Smooth muscle cell (in vitro differentiated cells): Measurements from ENCODE around the gene COLQ. TPM values are rescaled to one million over a fixed set of nuclear protein-coding genes. Genes with fewer than 3 reads are reported as not detected.
A peak's percentile ranks its signal among the peaks of the same experiment; 100 is the strongest.

ENCODE experiments used
- DNase-seq: peaks from one replicate; lab custom pipeline; 2025; ENCODE audit not compliant: unreplicated experiment; lab: John Stamatoyannopoulos, UW
- H2AFZ ChIP-seq: fragments of 200-600 bp; sonication (generic); 2 replicates; pipeline ENCODE4 v1.6.0; 2016; ENCODE audit warnings: antibody characterized with exemption, low read depth, mild to moderate bottlenecking
- H3F3A ChIP-seq: fragments of 200-600 bp; sonication (generic); 2 replicates; pipeline ENCODE4 v1.6.0; 2017; ENCODE audit warnings: antibody characterized with exemption, low read depth
- H3K27ac ChIP-seq: fragments of 200-600 bp; sonication (generic); 2 replicates; pipeline ENCODE4 v1.5.1; 2016; ENCODE audit warnings: low read depth, mild to moderate bottlenecking
- H3K27me3 ChIP-seq: fragments of 200-600 bp; sonication (generic); 2 replicates; pipeline ENCODE4 v1.6.1; 2016; ENCODE audit warnings: low read depth, mild to moderate bottlenecking
- H3K36me3 ChIP-seq: fragments of 200-600 bp; sonication (generic); 2 replicates; pipeline ENCODE4 v1.5.1; 2016; ENCODE audit warnings: low read depth
- H3K4me1 ChIP-seq: fragments of 200-600 bp; sonication (generic); 2 replicates; pipeline ENCODE4 v1.5.1; 2016; ENCODE audit warnings: low read depth
- H3K4me2 ChIP-seq: fragments of 200-600 bp; sonication (generic); 2 replicates; pipeline ENCODE4 v1.6.0; 2016; ENCODE audit warnings: mild to moderate bottlenecking
- H3K4me3 ChIP-seq: fragments of 200-600 bp; sonication (generic); 2 replicates; pipeline ENCODE4 v1.5.1; 2016; ENCODE audit warnings: mild to moderate bottlenecking
- H3K79me2 ChIP-seq: fragments of 200-600 bp; sonication (generic); 2 replicates; pipeline ENCODE4 v1.6.0; 2016; ENCODE audit warnings: low read depth, mild to moderate bottlenecking
- H3K9ac ChIP-seq: fragments of 200-600 bp; sonication (generic); 2 replicates; pipeline ENCODE4 v1.6.0; 2016; ENCODE audit warnings: low read depth
- H3K9me3 ChIP-seq: fragments of 200-600 bp; sonication (generic); replicated peaks from 2 replicates; pipeline ENCODE4 v1.5.1; 2016; ENCODE audit warnings: low read depth
- H4K20me1 ChIP-seq: fragments of 200-600 bp; sonication (generic); 2 replicates; pipeline ENCODE4 v1.6.0; 2016; ENCODE audit warnings: low read depth
- CTCF ChIP-seq: fragments of 200-600 bp; sonication (generic); IDR thresholded peaks from 2 replicates; pipeline ENCODE4 v1.5.1; 2017; ENCODE audit warnings: borderline replicate concordance, mild to moderate bottlenecking, antibody characterized with exemption; ENCODE audit not compliant: insufficient read depth, poor library complexity, severe bottlenecking
- WGBS: methylation state at CpG from one replicate; pipeline ENCODE4 v1.1.7; 2016; ENCODE audit warnings: low lambda C conversion rate; 5-methylcytosine and 5-hydroxymethylcytosine counted together
- polyA plus RNA-seq: library from polyadenylated mRNA; unstranded; fragments of >200 nt; fragmentation: Nextera tagmentation; extraction: Ambion mirVana; gene quantifications from 2 replicates; pipeline ENCODE4 v1.2.1, GENCODE V29; 2016
- total RNA-seq: library from RNA; depleted of rRNA; stranded (reverse); fragments of >200 nt; gene quantifications from 2 replicates; pipeline ENCODE4 v1.2.3, GENCODE V29; 2014

Gene COLQ
- total and polyA plus RNA-seq, 2 experiments from 2014 or later, result 0.69 to 1.8 TPM

- Histone ChIP-seq H3K9ac (no peak overlapping the region), H3K9me3 (no peaks in the 10 kb centered on the region), H3K4me3 (no peak overlapping the region), H3F3A (no peaks in the 10 kb centered on the region), H4K20me1 (no peaks in the 10 kb centered on the region), H3K27ac (no peak overlapping the region), H3K36me3 (peaks cover 6% of the 10 kb centered on the region), H3K79me2 (no peaks in the 10 kb centered on the region), H3K4me2 (no peak overlapping the region), H3K27me3 (no peaks in the 10 kb centered on the region), H2AFZ (no peak overlapping the region), H3K4me1 (no peaks in the 10 kb centered on the region)
- 88% methylated on average over 2 of the region's 2 CpGs for WGBS
- DNase-seq, result no peak
- TF ChIP-seq CTCF, result no peak
These were observed 111.7 kb downstream of the COLQ start for GRCh38 chr3:15409774-15410173.

DNA sequence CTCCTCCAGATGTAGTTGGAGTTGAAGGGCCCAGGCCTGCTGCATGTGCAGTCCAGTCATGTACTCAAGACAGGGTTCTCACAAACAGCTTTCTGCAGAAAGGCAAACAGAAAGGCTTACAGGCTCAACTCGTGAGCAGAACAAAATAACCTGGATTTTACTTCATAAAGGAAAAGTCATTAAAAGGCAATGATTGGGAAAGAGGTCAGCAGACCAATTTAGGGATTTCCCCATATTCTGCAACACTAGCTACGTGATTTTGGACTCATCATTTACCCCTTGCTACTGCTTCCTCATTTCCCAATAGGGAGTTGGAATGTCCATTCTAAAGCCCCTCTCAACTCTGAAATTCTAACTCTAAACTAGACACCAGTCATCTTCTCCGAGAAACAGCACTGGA is 112.3 kb downstream of the COLQ start:
- DNase-seq, result no peak
- Histone ChIP-seq H3K4me1 (no peaks in the 10 kb centered on the region), H3K4me2 (no peak overlapping the region), H4K20me1 (no peaks in the 10 kb centered on the region), H3K79me2 (no peaks in the 10 kb centered on the region), H2AFZ (no peak overlapping the region), H3K27ac (no peak overlapping the region), H3K36me3 (peaks cover under 1% of the 10 kb centered on the region), H3K9ac (no peak overlapping the region), H3K4me3 (no peak overlapping the region), H3K9me3 (no peaks in the 10 kb centered on the region), H3F3A (no peaks in the 10 kb centered on the region), H3K27me3 (no peaks in the 10 kb centered on the region)
- 89% methylated on average over 3 of the region's 3 CpGs for WGBS
- TF ChIP-seq CTCF, result no peak

- WGBS, result 47% methylated on average over 3 of the region's 3 CpGs
- peak; percentile 62 for TF ChIP-seq CTCF
- no peaks in the 10 kb centered on the region for H4K20me1 ChIP-seq
- H3K79me2 ChIP-seq, result no peaks in the 10 kb centered on the region
- no peaks in the 10 kb centered on the region for H3K36me3 ChIP-seq
- H3K9ac ChIP-seq, result no peak overlapping the region
- H3K27ac ChIP-seq, result no peak overlapping the region
- H3K9me3 ChIP-seq, result no peaks in the 10 kb centered on the region
- no peaks in the 10 kb centered on the region for H3K27me3 ChIP-seq
- H3K4me3 ChIP-seq, result no peak overlapping the region
- no peak overlapping the region for H2AFZ ChIP-seq
- H3K4me2 ChIP-seq, result no peak overlapping the region
- DNase-seq, result no peak
- no peaks in the 10 kb centered on the region for H3K4me1 ChIP-seq
- no peaks in the 10 kb centered on the region for H3F3A ChIP-seq
These were observed 116.0 kb downstream of the COLQ start for GRCh38 chr3:15405448-15406050.

- no peak for DNase-seq
- no peak for TF ChIP-seq CTCF
These were observed 116.7 kb downstream of the COLQ start for GRCh38 chr3:15404767-15405166.

More at GRCh38 chr3:15404767-15405166, 116.7 kb downstream of the COLQ start:
- Histone ChIP-seq H3K9ac (no peak overlapping the region), H3K4me2 (no peak overlapping the region), H3K4me3 (no peak overlapping the region), H4K20me1 (no peaks in the 10 kb centered on the region), H3F3A (no peaks in the 10 kb centered on the region), H3K36me3 (no peaks in the 10 kb centered on the region), H3K27ac (no peak overlapping the region), H3K4me1 (no peaks in the 10 kb centered on the region), H2AFZ (no peak overlapping the region), H3K9me3 (no peaks in the 10 kb centered on the region), H3K79me2 (no peaks in the 10 kb centered on the region), H3K27me3 (no peaks in the 10 kb centered on the region)
- WGBS, result 97% methylated on average over 1 of the region's 1 CpG
